Stimulated activated CD4-positive, alpha-beta T cell treated with anti-CD3 and anti-CD28 coated beads, Interleukin-4, amount 100 ng/mL, for 48 hours (primary cell): ENCODE data around the gene FAM234A.
"Not testable (repeated sequence)": the region's sequence is repeated elsewhere in the genome, so short reads cannot be mapped to it uniquely, and the experiment has no call there.

ENCODE experiments used
- DNase-seq, 2 donors: peaks; one replicate each; pipeline ENCODE4 v3.0.0-alpha.2; 2020; ENCODE audit warnings: low read depth in 2 of 2

FAM234A gene

DNA sequence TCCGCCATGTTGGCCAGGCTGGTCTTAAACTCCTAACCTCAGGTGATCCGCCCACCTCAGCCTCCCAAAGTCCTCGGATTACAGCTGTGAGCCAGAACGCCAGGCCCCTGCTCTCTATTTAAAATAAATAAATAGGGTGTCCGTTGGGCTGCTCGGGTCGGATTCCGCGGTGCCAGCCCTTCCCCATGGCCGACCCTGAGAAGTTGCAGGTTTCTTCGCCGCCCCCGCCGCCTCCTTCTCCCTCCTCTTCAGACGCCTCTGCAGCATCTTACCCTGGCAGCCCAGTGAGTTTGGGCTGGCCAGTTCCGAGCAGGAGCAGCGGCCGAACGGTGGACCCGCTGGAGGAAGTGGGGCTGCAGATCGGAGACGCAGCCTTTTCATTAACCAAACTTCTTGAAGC is 3.7 kb upstream of the FAM234A start:
- DNase-seq: no peak

DNA sequence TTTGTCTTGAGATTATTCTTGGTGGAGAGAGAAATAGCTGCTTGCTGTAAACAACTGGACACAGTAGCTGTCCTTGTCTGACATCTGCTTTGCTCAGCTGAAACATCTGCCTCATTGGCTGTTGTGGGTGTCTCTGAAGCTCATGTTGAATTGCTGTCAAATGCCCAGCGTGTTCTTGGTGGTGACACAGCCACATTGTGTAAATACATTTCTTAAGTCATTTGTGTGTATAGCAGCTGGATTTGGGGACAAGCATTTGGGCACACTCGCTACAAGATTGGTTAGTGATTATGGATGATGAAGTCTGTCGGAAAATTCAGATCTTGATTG is 5.3 kb downstream of the FAM234A start:
- no peak for DNase-seq

DNA sequence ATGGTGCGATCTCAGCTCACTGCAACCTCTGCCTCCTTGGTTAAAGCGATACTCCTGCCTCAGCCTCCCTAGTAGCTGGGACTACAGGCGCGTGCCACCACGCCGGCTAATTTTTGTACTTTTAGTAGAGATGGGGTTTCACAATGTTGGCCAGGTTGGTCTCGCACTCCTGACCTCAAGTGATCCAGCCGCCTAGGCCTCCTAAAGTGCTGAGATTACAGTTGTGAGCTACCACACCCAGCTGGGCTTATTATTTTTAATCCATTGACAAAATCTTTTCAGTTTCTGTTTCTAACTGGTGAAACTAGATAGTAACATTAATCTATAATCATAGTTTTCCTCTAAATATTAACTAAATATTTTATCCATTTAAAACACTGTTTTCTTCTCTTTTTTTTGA is 5.9 kb downstream of the FAM234A start:
- DNase-seq: no peak

DNA sequence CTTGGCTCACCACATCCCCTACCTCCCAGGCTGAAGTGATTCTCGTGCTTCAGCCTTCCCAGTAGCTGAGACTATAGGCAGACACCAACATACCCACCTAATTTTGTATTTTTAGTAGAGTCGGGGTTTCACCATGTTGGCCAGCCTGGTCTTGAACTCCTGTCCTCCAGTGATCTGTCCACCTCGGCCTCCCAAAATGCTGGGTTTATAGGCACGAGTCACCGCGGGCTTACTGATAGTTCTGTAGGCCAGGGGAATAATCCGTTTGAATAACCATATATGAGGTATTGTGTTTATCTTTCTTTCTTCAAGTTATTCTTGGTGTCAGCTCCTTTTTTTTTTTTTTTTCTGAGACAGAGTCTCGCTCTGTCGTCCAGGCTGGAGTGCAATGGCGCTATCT is 7.7 kb downstream of the FAM234A start:
- no peak for DNase-seq

DNA sequence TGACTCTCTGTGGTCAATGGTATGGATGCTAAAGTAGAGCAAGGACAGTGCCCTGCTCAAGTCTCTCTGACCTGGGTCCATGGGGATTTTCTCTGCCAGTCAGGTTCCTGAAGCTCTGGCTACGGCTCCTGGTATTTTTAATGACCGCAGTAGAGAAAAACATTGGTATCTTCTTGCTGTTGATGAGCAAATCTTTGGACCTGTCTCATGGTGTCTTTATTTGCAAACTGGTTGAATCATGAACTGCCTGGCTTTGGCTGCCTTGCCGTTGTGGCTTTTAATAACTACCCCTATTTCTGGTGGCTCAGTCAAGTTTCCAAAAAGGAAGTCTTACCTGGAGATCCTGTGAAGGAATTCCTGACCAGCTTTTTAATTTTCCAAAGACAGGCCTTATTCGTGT is 8.7 kb downstream of the FAM234A start:
- DNase-seq: no peak

DNA sequence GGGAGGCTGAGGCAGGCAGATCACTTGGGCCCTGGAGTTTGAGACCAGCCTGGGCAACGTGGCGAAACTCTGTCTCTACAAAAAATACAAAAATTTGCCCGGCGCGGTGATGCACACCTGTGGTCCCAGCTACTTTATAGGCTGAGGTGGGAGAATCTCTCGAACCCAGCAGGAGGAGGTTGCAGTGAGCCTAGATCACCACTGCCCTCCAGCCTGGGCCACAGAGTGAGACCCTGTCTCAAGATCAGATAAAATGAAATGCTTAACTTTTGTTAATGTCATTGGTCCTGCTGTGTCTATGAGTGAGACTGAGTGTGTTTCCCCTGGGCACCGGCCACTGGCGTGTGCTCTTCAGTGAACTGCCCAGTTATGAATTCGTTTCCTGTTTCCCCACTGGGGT is 10.5 kb downstream of the FAM234A start:
- no peak for DNase-seq

DNA sequence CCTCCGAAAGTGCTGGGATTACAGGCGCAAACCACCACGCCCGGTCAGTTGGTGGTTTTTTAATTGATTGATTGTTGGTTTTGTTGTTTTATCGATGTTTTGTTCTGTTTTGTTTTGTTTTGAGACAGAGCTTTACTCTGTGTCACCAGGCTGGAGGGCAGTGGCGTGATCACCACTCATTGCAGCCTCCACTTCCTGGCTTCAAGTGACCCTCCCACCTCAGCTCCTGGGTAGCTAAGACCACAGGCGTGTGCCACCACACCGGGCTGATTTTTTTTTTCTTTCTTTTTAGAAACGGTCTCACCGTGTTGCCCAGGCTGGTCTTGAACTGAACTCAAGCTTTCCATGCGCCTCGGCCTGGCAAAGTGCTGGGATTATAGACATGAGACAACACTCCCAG is 12.4 kb downstream of the FAM234A start:
- DNase-seq: no peak

DNA sequence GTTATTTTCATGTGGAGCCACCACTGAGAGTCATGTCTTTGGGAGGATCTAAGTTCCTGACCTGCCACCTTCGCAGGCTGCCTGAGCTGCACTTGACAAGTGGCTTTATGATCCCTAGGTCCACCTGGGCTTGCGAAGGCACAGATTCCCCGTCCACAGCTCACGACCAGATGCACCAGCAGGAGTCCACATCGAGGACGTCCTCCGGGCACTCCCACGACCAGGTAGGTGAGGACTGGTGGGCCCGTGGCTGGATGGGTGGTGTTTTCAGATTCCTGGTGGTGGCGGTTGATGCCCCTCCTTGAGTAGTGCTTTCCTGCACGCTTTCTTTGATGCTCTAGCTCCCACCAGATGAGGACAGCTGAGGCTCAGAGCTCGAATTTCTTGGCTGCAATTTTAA is 14.8 kb downstream of the FAM234A start:
- DNase-seq: no peak

DNA sequence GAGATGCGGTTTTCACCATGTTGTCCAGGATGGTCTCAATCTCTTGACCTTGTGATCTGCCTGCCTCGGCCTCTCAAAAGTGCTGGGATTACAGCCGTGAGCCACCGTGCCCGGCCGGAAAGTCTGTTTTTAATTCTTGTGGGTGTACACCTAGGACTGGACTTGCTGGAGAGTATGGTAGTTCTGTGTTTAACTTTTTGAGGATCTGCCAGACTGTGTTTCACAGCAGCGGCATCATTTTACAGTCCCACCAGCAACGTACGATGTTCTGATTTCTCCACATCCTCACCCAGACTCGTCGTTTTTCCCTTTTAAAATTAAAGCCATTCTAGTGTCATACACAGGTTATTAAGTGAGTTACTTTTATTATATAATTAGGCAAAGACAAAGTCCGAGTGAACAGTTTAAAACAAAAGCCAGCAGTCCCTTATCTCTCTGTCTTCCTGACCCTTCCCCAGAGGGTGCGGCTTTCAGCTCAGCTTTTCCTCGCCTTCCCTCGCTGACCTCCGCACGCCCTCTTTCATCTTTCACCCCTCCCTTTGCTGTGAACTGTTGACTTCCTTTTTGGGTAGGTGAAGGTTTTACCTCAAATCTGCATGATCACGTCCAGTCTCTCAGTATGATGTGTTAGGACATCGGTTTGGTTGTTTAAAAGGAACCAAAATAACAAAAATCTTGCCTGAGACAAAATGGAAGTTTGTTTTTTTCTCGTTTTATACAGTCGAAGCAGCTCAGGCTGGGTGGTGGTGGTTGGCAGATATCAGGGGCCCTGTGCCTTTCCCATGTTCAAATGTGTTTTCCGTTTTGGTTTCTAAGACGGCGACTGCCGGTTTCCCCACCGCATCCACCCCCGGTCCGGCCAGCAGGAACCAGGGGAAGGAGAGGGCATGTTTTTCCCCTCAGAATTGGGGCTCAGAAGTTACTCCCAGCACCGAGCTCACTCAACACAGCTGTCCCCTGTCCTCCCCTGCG is 18.0 kb downstream of the FAM234A start:
- DNase-seq: no peak

DNA sequence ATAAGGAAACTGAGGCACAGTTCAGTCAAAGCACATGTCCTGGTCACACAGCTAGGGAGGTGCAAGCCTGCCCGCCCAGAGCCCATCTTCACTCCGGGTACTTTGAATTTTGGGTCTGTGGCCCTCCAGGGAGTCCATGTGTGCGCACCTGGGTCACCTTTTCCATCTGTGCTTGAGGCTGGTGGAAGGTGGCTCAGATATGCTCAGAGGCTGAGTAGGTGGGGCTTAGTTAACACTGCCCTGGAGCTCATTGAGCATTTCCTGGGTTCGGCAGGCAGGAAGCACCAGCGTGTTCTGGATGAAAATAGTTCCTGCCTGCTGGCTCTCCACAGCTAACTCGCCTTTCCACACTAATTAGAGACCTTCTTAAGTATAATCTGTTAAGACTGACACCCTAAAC is 19.2 kb downstream of the FAM234A start:
- DNase-seq: no peak

DNA sequence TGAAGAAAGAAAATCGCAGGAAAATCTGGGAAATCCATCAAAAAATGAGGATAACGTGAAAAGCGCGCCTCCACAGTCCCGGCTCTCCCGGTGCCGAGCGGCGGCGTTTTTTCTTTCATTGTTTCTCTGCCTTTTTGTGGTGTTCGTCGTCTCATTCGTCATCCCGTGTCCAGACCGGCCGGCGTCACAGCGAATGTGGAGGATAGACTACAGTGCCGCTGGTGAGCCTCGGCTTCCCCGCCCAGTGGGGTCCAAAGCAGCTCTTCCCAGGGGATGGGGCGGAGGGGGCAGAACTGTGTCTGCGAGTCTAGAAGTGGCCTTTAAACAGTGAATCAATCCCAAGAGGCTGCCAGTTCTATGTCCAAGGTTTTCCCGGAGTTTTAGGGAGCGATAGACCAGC is 19.8 kb downstream of the FAM234A start:
- no peak for DNase-seq

DNA sequence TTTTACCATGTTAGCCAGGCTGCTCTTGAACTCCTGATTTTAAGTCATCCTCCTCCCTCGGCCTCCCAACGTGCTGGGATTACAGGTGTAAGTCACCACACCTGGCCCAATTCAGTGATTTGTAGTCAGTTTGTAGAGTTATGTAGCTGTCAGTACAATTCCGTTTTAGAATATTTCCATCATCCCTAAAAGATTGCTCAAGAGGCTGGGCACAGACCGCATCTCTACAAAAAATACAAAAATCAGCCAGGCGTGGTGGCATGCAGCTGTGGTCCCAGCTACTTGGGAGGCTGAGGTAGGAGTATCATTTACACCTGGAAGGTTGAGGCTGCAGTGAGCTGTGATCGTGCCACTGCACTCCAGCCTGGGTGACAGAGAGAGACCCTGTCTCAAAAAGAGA is 20.6 kb downstream of the FAM234A start:
- no peak for DNase-seq

DNA sequence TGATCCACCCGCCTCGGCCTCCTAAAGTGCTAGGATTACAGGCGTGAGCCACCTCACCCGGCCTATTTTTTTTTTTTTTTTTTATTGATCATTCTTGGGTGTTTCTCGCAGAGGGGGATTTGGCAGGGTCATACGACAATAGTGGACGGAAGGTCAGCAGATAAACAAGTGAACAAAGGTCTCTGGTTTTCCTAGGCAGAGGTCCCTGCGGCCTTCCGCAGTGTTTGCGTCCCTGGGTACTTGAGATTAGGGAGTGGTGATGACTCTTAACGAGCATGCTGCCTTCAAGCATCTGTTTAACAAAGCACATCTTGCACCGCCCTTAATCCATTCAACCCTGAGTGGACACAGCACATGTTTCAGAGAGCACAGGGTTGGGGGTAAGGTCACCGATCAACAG is 23.5 kb downstream of the FAM234A start:
- not testable (repeated sequence) for DNase-seq

DNA sequence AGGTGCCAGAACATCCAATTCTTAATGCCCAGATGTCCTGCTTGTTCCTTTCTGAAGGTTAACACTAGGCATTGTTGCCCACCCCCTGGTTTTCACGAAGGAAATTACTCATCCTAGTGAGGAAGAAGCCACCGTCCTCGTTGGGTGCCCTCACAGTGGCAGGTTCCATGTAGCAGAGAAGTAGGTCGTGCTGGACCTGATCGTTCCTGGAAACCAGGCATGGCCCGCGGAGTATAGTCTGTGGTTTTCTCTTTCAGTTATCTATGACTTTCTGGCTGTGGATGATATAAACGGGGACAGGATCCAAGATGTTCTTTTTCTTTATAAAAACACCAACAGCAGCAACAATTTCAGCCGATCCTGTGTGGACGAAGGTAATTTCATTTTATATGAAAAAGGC is 24.6 kb downstream of the FAM234A start:
- no peak for DNase-seq

DNA sequence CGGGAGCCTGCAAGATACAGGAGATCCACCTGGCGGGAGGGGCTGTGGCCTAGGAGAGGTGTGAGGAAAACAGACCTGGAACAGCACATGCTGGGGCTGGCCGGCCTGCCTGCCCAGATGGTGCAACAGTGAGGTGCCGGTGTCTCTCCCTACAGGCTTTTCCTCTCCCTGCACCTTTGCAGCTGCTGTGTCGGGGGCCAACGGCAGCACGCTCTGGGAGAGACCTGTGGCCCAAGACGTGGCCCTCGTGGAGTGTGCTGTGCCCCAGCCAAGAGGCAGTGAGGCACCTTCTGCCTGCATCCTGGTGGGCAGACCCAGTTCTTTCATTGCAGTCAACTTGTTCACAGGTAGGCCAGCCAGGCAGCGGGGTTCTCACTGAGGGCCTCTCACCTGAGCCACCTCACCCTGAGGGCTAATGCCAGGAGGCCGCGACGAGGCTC is 25.2 kb downstream of the FAM234A start:
- DNase-seq: no peak

DNA sequence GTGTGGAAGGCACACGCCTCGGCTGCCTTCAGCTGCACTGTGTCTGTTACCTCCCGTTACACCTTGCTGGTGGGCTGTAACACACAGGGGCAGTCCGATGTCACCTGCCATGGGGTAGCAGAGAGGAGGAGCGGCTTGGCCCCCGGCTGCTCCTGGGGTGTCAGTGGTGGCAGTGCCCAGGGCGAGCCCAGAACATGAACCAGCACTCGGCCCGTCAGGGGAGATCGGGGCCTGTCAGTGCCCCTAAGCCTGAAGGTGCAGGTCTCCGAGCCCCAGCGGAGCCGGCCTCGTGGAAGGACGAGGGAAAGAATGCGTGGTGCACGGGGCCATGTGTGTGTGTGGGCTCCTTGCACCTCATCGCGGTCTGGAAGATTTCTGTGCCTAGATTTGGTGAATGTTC is 25.7 kb downstream of the FAM234A start:
- DNase-seq: no peak

DNA sequence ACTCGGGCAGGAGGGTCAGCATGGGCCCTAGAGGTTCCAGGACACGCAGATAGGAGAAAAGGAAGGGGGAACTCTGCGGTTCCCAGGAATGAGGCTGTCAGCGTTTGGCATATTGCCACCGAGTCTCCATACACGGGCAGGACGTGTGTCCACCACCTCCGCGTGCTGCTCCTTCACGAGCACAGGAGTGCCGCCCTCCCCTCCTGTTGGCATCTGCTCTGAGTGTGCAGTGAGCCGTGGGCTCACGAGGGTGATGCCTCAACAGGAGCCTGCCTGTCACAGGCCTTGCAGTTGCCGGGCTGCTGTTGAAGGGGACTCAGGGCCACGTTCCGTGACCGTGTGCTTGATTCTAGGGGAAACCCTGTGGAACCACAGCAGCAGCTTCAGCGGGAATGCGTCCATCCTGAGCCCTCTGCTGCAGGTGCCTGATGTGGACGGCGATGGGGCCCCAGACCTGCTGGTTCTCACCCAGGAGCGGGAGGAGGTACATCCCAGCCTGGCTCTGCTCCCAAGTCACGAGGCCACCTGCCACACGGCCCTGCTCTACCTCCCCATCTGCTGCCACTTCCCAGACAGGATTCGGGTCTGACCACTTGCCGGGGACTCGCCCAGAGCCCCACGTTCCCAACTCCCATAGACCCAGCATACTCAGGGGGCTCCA is 26.5 kb downstream of the FAM234A start:
- DNase-seq: no peak

DNA sequence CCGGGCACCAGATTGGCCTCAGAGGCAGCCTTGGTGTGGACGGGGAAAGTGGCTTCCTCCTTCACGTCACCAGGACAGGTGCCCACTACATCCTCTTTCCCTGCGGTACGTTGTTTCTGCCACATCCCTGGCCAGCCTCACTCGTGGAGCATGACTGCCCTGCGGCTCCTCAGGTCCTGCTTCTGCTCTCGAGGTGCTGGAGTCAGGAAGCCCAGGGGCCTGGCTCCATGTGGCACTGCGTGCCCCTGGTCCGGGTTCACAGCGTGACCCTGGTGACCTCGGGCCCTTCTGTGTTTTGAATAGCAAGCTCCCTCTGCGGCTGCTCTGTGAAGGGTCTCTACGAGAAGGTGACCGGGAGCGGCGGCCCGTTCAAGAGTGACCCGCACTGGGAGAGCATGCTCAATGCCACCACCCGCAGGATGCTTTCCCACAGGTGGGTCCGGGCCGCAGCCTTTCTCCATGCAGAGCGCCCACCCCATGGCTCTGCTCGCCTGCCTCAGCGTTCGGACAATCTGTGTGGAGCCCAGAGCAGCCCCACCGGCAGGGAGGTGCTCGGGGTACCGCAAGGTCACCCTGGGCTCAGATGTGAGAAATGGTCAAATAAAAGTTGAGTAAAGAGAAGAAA is 27.6 kb downstream of the FAM234A start:
- no peak for DNase-seq

DNA sequence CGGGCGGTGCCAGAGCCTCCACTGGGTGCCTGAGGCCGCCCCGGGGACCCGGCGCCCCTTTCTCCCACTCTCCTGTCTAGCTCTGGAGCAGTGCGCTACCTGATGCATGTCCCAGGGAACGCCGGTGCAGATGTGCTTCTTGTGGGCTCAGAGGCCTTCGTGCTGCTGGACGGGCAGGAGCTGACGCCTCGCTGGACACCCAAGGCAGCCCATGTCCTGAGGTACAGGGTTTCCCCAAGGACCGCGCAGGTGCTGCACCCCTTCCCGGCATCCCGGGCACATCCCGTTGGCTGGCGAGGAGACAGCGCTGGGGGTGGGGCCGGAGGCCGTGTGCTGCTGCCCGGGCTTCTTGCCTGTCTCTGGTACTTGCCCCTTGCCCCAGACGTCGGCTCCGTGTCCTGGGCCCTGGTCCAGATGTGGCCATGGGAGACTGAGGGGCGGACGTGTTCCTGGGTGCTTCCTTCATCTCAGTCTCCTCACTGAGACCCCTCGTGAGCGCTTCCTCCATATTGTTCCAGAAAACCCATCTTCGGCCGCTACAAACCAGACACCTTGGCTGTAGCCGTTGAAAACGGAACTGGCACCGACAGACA is 28.7 kb downstream of the FAM234A start:
- DNase-seq: no peak

DNA sequence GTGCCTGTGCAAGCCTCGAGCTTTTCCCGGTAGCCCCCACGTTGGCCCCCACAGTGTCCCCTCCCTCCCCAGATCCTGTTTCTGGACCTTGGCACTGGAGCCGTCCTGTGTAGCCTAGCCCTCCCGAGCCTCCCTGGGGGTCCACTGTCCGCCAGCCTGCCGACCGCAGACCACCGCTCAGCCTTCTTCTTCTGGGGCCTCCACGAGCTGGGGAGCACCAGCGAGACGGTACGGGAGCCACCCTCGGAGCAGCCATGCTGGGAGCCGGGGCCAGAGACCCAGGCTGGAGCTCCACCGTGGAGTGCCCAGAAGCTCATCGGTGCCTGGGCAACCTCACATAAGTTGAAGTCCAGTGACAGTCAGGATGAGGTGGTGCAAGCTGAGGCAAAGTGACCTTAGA is 29.3 kb downstream of the FAM234A start:
- DNase-seq: no peak

DNA sequence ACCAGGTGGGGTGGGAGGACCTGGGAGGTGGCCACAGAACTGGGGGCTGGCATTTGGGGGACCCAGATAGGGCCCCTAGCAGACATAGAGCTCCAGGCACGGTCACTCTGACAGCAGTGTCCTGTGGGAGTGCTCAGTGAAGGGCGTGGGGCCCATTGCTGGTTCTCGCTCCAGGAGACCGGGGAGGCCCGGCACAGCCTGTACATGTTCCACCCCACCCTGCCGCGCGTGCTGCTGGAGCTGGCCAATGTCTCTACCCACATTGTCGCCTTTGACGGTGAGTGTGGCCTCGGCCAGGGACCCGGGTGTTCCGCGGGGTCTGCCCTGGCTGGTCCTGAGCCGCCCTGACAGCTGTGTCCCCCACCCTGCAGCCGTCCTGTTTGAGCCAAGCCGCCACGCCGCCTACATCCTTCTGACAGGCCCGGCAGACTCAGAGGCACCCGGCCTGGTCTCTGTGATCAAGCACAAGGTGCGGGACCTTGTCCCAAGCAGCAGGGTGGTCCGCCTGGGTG is 29.9 kb downstream of the FAM234A start:
- DNase-seq: no peak

DNA sequence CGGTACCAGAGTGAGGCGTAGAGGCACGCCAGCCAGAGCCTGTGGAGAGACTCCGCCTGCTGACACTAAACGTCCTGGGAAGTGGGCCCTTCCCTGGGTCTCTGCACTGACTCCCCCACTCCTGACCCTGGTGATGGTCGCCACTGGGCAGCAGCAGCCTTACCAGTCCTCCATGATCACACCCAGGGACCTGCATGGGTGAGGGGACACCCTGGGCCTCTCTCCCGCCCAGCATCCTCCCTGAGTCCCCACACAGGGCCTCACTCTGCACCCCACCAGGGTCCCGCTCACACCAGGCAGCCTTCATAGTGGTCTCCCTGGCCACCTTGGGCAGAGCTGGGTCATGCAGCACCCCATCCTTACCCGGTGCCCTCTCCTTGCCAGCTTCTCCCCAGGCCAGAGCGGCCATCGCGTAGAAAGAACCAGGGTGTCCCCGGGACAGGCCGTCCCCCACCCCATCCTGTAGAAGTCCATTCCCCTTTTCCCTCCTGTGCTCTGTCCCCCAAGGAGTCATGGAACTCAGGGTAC is 30.4 kb downstream of the FAM234A start:
- DNase-seq: no peak
